HG03045 (cell line): Measurements from ENCODE around the gene ZNF670.
"Not testable (repeated sequence)": the region's sequence is repeated elsewhere in the genome, so short reads cannot be mapped to it uniquely, and the experiment has no call there.

Experiments used
- ATAC-seq: cut with Tn5 transposase; IDR thresholded peaks from one replicate; pipeline ENCODE4 v1.9.1; 2021; ENCODE audit warnings: mild to moderate bottlenecking, moderate library complexity; ENCODE audit not compliant: unreplicated experiment

ZNF670 gene

DNA sequence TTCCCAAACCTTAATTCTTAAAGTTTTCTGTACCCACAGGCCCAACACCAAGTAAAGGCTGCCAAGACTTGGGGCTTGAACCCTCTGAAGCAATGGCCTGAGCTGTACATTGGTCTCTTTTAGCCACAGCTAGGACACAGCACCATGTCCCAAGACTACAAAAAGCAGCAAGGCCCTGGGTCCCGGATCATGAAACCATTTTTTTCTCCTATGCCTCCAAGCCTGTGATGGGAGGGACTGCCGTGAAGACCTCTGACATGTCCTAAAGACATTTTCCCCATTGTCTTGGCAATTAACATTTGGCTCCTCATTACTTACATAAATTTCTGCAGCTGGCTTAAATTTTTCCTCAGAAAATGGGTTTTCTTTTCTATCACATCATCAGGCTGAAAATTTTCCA, 30.9 kb downstream of the ZNF670 start:
- ATAC-seq = no peak

DNA sequence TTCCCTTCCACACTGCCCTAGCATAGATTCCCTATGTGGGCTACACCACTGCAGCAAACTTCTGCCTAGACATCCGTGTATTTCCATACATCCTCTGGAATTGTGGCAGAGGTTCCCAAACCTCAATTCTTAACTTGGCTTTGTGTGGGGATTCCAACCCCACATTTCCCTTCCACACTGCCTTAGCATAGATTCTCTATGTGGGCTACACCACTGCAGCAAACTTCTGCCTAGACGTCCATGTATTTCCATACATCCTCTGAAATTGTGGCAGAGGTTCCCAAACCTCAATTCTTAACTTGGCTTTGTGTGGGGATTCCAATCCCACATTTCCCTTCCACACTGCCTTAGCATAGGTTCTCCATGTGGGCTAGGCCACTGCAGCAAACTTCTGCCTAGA, 31.4 kb downstream of the ZNF670 start:
- ATAC-seq = no peak

- no peak for ATAC-seq
Measured at GRCh38 chr1:247043406-247043805, 35.2 kb downstream of the ZNF670 start.

GRCh38 chr1:247037511-247038320, 40.9 kb downstream of the ZNF670 start:
- no peak for ATAC-seq

DNA sequence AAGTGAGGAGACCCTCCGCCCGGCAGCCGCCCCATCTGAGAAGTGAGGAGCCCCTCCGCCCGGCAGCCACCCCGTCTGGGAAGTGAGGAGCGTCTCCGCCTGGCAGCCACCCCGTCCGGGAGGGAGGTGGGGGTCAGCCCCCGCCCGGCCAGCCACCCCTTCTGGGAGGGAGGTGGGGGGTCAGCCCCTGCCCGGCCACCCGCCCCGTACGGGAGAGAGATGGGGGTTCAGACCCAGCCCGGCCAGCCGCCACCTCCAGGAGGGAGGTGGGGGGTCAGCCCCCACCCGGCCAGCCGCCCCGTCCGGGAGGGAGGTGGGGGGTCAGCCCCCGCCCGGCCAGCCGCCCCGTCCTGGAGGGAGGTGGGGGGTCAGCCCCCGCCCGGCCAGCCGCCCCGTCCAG, 46.3 kb downstream of the ZNF670 start:
- ATAC-seq = not testable (repeated sequence)
